NCI-H774 (cell line): Measurements from ENCODE around the gene SFTPD.
"Not testable (repeated sequence)": the region's sequence is repeated elsewhere in the genome, so short reads cannot be mapped to it uniquely, and the experiment has no call there.

Experiments
- DNase-seq: peaks from one replicate; lab custom pipeline; 2025; lab: John Stamatoyannopoulos, UW

The SFTPD gene

DNA sequence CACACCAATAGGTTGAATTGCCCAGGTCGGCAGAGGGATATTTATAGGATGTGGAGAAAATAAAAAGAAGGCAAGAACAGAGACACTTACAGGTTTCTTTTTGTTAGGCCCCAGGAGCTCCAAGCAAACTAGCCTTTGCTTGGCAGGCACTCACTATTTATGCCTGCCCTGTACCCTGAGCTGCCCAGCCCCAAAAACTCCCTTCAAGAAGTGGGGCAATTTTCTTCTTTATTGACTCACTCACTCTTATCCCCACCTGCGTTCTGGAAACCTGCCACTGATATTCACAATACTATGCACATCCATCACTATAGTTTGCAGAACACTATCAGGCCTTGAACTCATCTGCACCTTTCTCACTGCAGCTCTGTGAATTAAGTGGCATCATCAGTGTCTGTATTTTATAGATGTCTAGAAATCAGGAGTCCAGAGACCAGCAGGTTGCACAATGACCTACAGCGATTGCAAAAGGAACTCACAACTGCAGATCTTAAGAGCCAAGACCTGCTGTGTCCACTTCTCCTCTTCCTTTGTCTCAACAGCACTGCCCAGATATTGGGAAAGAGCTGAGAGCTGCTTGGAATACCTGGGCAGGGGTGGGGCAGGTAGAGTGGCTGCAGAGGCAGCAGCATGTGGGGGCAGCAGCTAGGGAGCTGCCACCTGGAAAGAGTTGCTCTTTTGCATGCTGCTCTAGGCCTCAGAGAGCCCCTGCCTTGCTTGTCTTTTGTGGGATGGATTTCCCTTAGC is at the start of gene SFTPD:
SFTPD (minus strand) TSS at position 130 of the 747 bp plus-strand sequence. CDS start 2,446 bp downstream, outside the sequence.
- DNase-seq: no peak

GRCh38 chr10:79995979-79996634 is 47.2 kb upstream of the SFTPD start:
- DNase-seq: no peak

DNA sequence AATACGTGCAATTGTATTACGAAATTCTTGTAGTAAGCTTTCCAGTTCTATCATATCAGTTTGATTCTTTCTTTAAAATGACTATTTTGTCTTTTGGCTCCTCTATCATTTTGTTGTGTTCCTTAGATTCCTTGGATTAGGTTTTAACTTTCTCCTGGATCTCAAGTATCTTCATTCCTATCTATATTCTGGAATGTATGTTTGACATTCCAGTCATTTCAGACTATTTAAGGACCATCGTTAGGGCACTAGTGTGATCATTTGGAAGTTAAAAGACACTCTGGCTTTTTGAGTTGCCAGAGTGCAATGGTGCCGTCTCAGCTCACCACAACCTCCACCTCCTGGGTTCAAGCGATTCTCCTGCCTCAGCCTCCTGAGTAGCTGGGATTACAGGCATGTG is 45.7 kb upstream of the SFTPD start:
- no peak for DNase-seq

DNA sequence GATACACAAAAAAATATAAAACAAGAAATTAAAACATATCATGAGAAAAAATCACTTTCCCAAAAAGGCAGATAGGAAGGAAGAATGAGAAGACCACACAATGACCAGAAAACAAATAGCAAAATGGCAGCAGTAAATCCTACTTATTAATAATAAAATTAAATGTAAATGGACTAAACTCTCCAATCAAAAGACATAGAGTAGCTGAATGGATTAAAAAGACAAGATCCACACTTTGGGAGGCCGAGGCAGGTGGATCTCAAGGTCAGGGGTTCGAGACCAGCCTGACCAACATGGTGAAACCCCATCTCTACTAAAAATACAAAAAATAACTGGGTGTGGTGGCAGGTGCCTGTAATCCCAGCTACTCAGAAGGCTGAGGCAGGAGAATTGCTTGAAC is 39.3 kb upstream of the SFTPD start:
- not testable (repeated sequence) for DNase-seq

GRCh38 chr10:79986661-79987060 is 37.8 kb upstream of the SFTPD start:
- DNase-seq: not testable (repeated sequence)

- no peak for DNase-seq
These were observed 36.7 kb upstream of the SFTPD start for GRCh38 chr10:79985481-79986072.

DNA sequence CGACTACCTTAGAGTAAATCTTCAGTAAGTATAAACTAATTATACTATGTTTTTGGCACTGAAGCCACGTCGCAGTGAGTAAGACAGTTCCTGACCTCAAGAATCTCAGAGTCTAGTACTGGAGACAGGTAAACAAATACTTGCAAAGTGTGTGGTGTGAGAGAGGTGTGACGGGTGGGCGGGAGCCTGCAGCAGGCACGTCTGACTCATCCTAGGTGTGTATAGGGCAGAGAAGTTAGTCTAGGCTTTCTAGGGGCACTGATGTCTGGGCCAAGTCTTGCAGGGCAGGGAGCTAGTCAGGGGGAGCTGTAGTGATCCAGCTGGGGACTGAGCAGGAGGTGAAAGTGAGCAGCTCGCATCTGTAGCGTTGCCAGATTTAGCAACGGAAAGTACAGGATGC is 35.9 kb upstream of the SFTPD start:
- DNase-seq: no peak

DNA sequence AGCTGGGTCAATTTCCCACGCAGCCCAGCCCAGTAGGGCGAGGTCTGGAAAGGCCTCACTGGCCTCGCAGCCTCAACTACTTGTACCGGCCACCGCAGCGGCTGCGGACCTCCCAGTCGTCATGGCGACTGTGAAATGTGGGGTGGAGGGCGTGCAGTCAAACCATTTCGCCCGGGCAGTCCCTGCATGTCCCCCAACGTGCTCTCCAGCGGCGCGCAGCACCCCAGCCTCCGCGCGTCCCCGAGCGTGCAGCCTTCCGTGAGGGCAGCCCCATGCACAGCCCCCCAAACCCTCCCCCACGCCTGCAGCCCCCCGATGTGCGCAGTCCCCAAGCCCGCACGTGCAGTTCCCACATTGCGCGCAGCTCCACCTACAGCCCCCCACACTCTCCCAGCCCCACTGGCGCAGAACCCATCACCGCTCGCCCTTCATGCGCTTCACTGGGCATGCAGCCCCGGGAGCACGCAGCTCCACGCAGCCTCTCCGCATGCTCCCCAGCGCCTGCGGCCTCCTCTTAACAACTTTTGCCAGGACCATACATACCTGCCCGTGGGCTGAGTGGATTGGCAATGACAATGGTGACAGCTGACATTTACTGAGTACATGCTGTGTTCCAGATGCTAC is 34.5 kb upstream of the SFTPD start:
- DNase-seq: no peak

DNA sequence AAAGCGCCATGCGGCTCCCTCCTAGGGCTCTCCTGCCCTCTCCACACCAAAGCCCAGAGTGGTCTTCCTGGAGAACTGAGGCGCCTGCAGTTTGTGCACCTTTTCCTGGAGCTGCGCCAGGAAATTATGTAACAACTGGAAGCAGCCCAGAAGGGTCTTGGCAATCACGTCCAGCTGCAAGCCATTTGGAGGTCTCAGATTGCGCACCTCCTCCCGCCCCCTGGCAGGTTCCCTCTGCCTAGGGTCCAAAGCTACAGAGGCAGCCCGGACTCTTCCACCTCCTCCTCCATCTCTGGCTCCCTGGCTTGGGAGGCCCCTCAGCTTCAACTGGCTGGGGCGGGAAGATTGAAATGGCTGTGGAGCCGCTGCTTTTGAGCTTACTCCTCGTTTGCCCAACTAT is 34.0 kb upstream of the SFTPD start:
- DNase-seq: no peak

DNA sequence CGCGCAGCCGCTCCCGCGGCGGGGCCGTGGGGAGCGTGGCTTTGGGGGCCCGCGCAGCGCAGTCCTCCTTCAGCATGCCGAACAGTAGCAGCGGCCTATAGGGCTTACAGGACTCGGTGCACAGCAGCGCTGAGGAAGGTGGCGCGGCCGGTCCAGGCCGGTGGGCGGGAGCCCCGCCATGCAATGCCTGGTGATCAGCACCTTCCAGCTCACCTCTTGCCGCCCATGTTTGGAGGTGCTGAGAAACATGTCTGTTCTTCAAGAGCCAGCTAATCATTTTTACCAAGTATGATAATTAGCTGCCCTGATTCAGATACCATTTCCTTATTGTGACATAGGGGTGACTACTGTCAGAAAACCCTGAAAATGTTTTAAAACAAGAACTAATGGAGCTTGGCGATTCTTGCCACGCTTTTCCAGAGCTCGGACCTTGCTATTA is 33.5 kb upstream of the SFTPD start:
- no peak for DNase-seq

GRCh38 chr10:79981450-79982361 is 32.8 kb upstream of the SFTPD start:
- DNase-seq: peak; percentile 69

DNA sequence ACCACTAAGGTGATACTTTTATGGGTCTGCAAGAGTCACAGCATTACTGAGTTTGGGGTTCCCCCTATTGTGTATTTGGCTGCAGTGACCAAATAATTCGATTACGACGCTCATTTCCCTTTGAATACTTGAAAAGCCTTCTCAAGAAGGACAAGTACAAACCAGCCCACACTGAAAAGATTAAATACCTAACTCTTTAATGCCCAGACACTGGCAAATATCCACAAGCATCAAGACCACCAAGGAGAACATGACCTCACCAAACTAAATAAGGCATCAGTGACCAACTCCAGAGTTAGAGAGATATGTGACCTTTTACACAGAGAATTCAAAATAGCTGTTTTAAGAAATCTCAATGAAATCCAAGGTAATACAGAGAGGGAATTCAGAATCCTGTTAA is 31.8 kb upstream of the SFTPD start:
- DNase-seq: no peak

- no peak for DNase-seq
These were observed 31.2 kb upstream of the SFTPD start for GRCh38 chr10:79979976-79980687.

GRCh38 chr10:79979310-79979975 is 30.5 kb upstream of the SFTPD start:
- no peak for DNase-seq

- no peak for DNase-seq
These were observed 28.1 kb upstream of the SFTPD start for GRCh38 chr10:79976999-79977398.

DNA sequence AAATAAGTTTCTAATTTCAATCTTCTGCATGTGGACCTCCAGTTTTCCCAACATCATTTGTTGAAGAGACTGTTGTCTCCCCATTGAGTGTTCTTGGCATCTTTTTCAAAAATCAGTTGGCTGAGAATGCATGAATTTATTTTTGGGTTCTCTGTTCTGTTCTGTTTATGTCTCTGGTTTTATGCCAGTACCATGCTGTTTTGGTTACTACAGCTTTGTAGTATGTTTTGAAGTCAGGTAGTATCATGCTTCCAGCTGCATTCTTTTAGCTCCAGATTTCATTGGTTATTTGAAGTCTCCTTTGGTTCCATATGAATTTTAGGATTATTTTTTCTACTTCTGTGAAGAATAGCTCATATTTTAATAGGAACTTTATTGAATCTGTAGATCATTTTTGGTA is 21.2 kb upstream of the SFTPD start:
- DNase-seq: no peak

DNA sequence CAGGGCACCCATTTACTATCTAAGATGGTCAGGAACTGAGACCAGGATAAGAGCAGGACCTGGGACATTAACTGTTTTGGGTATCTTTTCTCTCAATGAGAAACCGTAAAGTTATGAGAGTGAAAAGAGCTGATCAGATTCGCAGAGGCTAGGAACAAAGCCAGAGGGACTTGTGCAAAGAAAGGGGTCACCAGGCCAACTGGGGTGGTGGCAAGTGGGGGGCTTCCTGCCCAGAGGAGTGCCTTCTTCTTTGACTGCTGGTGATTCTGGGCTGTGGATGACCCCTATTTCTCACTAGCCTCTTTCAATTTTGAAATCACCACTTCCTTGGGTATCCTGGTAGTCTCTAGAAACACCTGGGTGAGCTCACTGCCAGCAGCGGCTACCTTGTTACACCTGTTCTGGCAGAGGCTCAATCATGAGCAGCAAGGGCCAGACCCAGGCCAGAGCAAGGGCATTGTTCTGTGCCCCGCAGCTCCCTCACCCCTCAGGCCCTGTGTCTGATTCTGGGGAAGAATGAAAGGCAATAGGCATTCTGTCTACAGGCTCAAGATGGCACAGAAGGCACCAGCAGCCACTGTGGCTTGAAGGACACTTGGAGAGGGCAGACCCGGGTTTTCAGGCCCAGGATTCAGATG is 999 bp downstream of the SFTPD start:
- no peak for DNase-seq

DNA sequence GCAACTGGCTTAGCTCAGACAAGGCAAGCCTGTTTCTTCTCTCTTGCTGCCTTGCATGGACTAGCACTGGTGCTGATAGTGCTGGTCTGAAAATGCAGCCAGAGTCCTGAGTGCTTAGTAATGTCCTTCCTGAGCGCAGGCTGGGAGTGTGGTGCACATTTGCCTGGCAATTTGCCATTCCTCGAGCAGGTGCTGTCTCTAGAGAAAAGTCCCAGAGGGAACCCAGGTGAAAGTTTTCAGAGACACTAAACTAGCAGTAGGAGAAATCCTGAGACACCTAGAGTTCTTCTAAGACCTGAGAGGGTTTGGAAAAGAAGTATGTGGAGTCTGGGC is 1.9 kb downstream of the SFTPD start:
- DNase-seq: no peak

DNA sequence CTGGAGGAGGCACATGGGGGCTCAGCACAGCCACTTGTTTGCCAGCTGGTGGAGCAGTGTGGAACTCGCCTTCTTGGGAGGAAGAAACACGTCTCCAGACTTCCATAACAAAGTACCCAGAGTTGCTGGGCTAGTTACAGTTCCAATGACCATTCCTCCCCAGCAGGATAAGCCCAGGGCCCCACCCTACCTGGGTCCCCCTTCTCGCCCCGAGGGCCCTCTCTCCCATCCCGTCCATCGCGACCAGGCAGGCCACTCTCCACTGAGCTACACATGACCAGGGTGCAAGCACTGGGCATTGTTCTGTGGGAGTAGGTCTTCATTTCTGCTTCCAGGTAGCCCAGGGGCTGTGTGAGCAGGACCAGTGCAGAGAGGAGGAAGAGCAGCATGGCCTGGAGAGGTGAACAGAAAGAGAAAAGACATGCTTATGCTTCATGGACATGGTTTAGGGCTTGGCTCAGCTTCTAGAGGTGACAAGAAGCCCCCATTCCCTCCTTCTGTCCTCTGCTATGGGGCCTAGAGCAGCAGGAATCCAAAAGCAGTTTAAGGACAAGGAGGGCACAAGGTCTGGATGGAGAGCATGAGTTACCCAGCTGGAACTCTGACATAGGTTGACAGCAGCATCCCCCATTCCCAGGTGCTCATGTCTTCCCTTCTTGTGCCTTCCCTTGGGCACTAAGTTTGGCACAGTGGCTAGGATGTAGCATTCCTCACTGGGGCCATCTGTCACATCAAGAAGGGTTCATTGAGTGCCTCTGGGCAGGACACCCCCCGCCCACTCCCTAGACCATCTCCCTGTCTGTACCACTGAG is 2.4 kb downstream of the SFTPD start:
- no peak for DNase-seq
